AG10803 (cell line): Measurements from ENCODE around the gene ENTPD1.
"Not testable (repeated sequence)": the region's sequence is repeated elsewhere in the genome, so short reads cannot be mapped to it uniquely, and the experiment has no call there.

Experiments used
- DNase-seq: peaks from one replicate; pipeline ENCODE4 v3.0.0; 2010; ENCODE audit warnings: low read depth
- H3K4me3 ChIP-seq: 2 replicates; pipeline ENCODE4 v1.5.1; 2011; ENCODE audit warnings: mild to moderate bottlenecking, low read length, control low read depth
- TF ChIP-seq, protein P1 (sequence below): conservative IDR thresholded peaks from 2 replicates; pipeline ENCODE4 v1.5.1; 2011; ENCODE audit warnings: mild to moderate bottlenecking, low read length, control low read depth, inconsistent platforms

ENTPD1 gene

DNA sequence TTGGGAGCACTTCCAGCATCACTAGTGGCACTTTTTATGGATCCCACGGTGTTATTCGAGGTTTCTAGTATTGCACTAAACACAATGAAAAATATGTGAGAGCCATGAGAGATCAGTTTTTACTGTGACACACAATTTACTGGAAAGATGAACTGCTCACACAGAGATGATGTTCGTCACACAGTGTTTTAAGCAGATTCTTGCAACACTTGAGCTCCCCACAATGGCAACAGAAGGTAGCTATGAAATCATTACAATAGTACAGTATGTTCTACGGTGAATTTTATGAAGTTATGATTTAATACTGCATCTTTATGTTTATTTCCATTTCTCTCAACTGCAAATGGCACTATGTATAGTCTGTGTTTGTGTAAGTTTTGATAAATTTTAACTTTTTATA, 27.4 kb upstream of the ENTPD1 start:
- TF ChIP-seq, protein P1, sequence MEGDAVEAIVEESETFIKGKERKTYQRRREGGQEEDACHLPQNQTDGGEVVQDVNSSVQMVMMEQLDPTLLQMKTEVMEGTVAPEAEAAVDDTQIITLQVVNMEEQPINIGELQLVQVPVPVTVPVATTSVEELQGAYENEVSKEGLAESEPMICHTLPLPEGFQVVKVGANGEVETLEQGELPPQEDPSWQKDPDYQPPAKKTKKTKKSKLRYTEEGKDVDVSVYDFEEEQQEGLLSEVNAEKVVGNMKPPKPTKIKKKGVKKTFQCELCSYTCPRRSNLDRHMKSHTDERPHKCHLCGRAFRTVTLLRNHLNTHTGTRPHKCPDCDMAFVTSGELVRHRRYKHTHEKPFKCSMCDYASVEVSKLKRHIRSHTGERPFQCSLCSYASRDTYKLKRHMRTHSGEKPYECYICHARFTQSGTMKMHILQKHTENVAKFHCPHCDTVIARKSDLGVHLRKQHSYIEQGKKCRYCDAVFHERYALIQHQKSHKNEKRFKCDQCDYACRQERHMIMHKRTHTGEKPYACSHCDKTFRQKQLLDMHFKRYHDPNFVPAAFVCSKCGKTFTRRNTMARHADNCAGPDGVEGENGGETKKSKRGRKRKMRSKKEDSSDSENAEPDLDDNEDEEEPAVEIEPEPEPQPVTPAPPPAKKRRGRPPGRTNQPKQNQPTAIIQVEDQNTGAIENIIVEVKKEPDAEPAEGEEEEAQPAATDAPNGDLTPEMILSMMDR: no peak
- no peak for DNase-seq
- no peak overlapping the region for H3K4me3 ChIP-seq

DNA sequence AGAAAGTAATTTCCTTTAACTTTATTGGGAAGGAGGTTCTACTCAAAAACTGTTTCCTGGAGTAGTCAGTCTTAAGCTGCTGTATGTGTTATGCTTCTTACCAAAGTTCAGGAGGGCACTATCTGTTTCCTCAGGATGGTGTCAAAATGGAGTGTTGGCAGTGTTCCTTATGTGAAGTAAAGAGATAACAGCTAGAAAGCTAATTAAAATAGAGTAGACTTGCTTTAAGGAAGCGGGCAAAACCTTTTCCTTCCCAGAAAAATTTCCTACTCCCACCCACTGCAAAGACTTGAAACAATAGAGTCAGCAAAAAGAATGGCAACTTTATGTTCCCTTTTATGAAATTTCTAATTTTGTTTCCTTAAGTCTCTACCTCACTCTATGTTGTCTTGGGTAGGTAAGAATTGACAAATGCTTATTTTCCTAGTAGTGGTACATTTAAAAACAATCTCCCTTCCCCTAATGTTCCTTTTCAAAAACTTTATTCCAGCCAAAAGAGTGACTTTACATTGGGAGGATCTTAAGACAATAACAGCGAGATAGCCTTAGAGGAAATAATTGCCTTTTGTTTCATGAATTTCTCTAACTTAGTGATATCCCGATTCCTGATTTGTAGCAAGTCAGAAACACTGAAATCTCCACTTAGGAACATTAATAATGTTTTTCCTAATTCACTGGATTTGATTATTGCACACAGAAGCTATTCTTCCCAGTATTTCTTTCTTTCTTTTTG, 26.5 kb upstream of the ENTPD1 start:
- TF ChIP-seq, protein P1: no peak
- no peak for DNase-seq
- no peak overlapping the region for H3K4me3 ChIP-seq

DNA sequence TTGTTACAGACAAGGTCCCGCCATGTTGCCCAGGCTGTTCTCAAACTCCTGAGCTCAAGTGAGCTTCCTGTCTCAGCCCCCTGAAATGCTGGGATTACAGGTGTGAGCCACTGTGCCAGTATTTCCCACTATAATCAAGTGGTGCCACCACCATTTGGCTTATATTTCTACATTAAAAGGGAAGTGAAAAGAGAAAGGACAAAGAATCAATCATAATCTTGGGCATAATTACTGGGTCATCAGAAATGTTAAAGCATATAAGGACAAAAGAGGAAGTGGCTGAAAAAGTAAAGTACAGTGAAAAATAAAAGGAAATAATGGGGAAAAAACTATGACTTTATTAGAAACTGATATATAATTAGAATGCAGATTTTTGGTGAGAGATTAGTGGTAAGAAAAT, 25.7 kb upstream of the ENTPD1 start:
- TF ChIP-seq, protein P1: no peak
- H3K4me3 ChIP-seq: no peak overlapping the region
- no peak for DNase-seq

DNA sequence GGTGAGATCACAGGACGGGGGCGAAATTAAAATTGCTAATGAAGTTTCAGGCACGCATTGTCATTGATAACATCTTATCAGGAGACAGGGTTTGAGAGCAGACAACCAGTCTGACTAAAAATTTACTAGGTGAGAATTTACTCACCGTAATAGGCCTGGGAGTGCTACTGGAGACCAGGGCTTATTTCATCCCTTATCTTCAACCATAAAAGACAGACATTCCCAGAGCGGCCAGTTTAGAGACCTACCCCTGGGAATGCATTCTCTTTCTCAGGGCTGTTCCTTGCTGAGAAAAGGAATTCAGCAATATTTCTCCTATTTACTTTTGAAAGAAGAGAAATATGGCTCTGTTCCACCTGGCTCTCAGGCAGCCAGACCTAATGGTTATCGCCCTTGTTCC, 23.1 kb upstream of the ENTPD1 start:
- not testable (repeated sequence) for H3K4me3 ChIP-seq, DNase-seq

DNA sequence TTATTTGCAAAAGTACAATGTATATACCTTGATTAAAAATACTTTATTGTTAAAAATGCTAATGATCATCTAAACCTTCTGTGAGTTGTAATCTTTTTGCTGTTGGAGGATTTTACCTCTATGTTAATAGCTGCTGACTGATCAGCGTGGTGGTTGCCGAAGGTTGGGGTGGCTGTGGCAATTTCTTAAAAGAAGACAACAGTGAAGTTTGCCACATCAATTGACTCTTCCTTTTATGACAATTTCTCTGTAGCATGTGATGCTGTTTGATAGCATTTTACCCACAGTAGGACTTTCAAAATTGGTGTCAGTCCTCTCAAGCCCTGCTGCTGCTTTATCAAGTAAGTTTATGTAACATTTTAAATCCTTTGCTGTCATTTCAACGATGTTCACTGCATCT, 16.9 kb upstream of the ENTPD1 start:
- DNase-seq: no peak
- TF ChIP-seq, protein P1: no peak
- H3K4me3 ChIP-seq: no peak overlapping the region

DNA sequence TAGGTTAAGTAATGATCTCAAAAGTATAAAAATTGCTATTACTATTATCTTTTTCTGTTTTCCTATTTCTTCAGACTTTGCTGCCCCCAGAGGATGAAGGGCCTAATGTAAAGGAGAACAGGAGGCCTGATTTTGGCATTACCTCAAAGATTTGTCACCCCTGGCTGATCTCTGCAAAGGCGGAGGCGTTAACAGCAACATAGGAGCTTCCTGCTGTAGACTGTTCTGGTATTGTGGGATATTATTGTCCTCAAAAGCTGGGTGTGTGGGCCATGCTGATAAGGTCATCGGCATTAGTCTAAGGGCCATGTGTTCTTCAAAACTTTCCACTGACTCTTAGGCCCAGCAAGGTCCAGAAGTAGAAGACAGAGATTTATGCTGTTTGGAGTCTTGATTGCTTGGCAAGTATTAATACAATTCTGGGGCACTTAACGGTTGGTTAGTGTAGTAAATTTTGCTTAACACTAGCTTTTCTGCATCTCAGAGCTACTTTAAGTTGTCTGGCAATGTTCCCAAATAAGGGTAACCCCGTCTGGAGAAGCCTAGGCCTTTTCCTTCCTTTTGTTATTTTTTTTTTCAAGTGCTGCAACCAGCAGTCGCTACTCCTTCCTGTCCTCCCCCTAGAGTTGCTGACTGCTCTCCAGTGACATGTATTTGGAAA, 14.0 kb upstream of the ENTPD1 start:
- no peak for DNase-seq
- H3K4me3 ChIP-seq: no peak overlapping the region
- TF ChIP-seq, protein P1: no peak

DNA sequence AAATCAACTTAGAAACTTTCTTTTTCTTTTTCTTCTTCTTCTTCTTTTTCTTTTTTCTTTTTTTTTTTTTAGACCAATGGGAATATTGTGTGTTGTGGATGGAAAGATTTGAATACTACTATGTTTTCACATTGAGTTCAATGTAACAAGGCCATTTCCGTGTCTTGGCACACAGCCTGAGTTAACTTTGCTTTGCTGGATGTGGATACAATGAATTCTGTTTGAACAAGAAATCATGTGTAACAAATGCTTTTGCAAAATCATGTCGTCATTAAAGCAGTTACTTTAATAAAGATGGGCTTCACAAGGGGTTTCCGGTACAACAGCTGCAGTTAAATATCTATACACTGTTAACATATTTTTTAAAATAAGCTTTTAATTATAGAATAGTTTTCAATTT, 13.5 kb upstream of the ENTPD1 start:
- H3K4me3 ChIP-seq: no peak overlapping the region
- TF ChIP-seq, protein P1: no peak
- no peak for DNase-seq
